ENCODE data around the gene SYTL5.

GRCh38 chrX:38175139-38175538, 168.8 kb downstream of the SYTL5 start:
- no peak for TF ChIP-seq GATA2 (IDR thresholded peaks at IDR 0.05; ENCODE audit: low read depth, low read length)
- TF ChIP-seq GATA3 (IDR thresholded peaks at IDR 0.05; ENCODE audit: low read depth, low read length), result no peak

Data from SH-SY5Y (cell line).